Natural killer cell (primary cell): Measurements from ENCODE around the gene TWIST2. TPM values are rescaled to one million over a fixed set of nuclear protein-coding genes. Genes with fewer than 3 reads are reported as not detected.

ENCODE experiments used
- ATAC-seq, 3 donors: fragments of 150-1000 bp in 2 of 3; fragments of 200-7000 bp in 1 of 3; cut with Tn5 transposase; 1 replicate in 1 of 3; 2 replicates in 2 of 3; pipeline ENCODE4 v1.10.0; 2021; ENCODE audit warnings: mild to moderate bottlenecking in 2 of 3, moderate library complexity in 2 of 3
- DNase-seq, 2 donors: peaks; one replicate each; pipeline versions ENCODE4 v3.0.0 to v3.0.0-alpha.2; 2013 to 2021; ENCODE audit warnings: mixed read lengths in 1 of 2
- H3K27ac ChIP-seq: one replicate; pipeline ENCODE4 v1.5.1; 2013; ENCODE audit warnings: mild to moderate bottlenecking, low read length
- H3K27me3 ChIP-seq: one replicate; pipeline ENCODE4 v1.6.1; 2013; ENCODE audit warnings: low read length; ENCODE audit not compliant: control insufficient read depth, insufficient read depth
- H3K36me3 ChIP-seq: one replicate; pipeline ENCODE4 v1.6.1; 2013; ENCODE audit warnings: low read length; ENCODE audit not compliant: control insufficient read depth, insufficient read depth
- H3K4me1 ChIP-seq: one replicate; pipeline ENCODE4 v1.6.1; 2013; ENCODE audit warnings: low read length; ENCODE audit not compliant: control insufficient read depth, insufficient read depth
- H3K4me3 ChIP-seq: one replicate; pipeline ENCODE4 v1.5.1; 2013; ENCODE audit warnings: low read length
- H3K9me3 ChIP-seq: one replicate; pipeline ENCODE4 v1.6.1; 2013; ENCODE audit warnings: low read length; ENCODE audit not compliant: control insufficient read depth, insufficient read depth
- H3K27ac Mint-ChIP-seq, 2 donors: one replicate each; pipeline ENCODE4 v1.8.0; 2022; ENCODE audit warnings: mild to moderate bottlenecking in 2 of 2, mixed read lengths in 2 of 2, moderate library complexity in 1 of 2
- H3K27me3 Mint-ChIP-seq, 2 donors: one replicate each; pipeline ENCODE4 v1.8.0; 2022; ENCODE audit warnings: low read depth in 2 of 2, mixed read lengths in 2 of 2
- H3K36me3 Mint-ChIP-seq: one replicate; pipeline ENCODE4 v1.8.0; 2022; ENCODE audit warnings: mixed read lengths
- H3K4me1 Mint-ChIP-seq, 2 donors: one replicate each; pipeline ENCODE4 v1.8.0; 2022; ENCODE audit warnings: mixed read lengths in 2 of 2
- H3K4me3 Mint-ChIP-seq: one replicate; pipeline ENCODE4 v1.8.0; 2022; ENCODE audit warnings: mild to moderate bottlenecking, moderate library complexity, mixed read lengths
- H3K9me3 Mint-ChIP-seq, 2 donors: one replicate each; pipeline ENCODE4 v1.8.0; 2022; ENCODE audit warnings: mixed read lengths in 2 of 2
- CTCF ChIP-seq: fragments of 200-600 bp; IDR thresholded peaks from one replicate; pipeline ENCODE4 v1.8.0; 2022; ENCODE audit warnings: antibody characterized with exemption
- WGBS: methylation state at CpG from one replicate; pipeline ENCODE4 v1.1.7; 2013; ENCODE audit warnings: missing lambda C conversion rate; ENCODE audit not compliant: insufficient coverage; 5-methylcytosine and 5-hydroxymethylcytosine counted together
- intact Hi-C: fragments of 100-400 bp; cut with micrococcal nuclease; formaldehyde crosslinking; loops from one replicate; pipeline ENCODE4 v1.14.2; 2022
- total RNA-seq, 4 donors: library from RNA; stranded (reverse); fragments of 120-200 nt in 1 of 4; gene quantifications; one replicate each; pipeline versions ENCODE4 v1.2.3 to v1.2.4, GENCODE V29; 2013 to 2022

The TWIST2 gene
- total RNA-seq, 3 donors from 2014 or later (not counting 1 experiment from before 2014, with no cell fraction given) = not detected

GRCh38 chr2:238846378-238846627, 1.6 kb upstream of the TWIST2 start:
- Histone ChIP-seq H3K36me3 (no peaks in the 10 kb centered on the region), H3K4me3 (no peak overlapping the region), H3K27me3 (peaks cover 13% of the 10 kb centered on the region), H3K27ac (no peak overlapping the region), H3K9me3 (no peaks in the 10 kb centered on the region), H3K4me1 (peaks cover 2% of the 10 kb centered on the region)
- no peak for DNase-seq
- TF ChIP-seq CTCF = no peak
- Mint-ChIP-seq H3K36me3 (no peaks in the 10 kb centered on the region), H3K27me3 (peaks cover 26 to 36% of the 10 kb centered on the region in 2 donors), H3K9me3 (no peaks in the 10 kb centered on the region), H3K27ac (no peak overlapping the region), H3K4me1 (no peaks in the 10 kb centered on the region), H3K4me3 (no peak overlapping the region)
- intact Hi-C loops = no loop called here
- ATAC-seq = no peak
- WGBS = 10% methylated on average over 18 of the region's 19 CpGs

GRCh38 chr2:238846628-238847418, 1.1 kb upstream of the TWIST2 start:
- H3K27ac Mint-ChIP-seq = no peak overlapping the region
- Histone ChIP-seq H3K27me3 (peaks cover 17% of the 10 kb centered on the region), H3K4me3 (no peak overlapping the region), H3K27ac (no peak overlapping the region), H3K9me3 (no peaks in the 10 kb centered on the region), H3K36me3 (no peaks in the 10 kb centered on the region), H3K4me1 (peaks cover 2% of the 10 kb centered on the region)
- DNase-seq (no peak), ATAC-seq (no peak)
- no peaks in the 10 kb centered on the region for H3K36me3 Mint-ChIP-seq
- TF ChIP-seq CTCF = no peak
- H3K4me1 Mint-ChIP-seq = no peaks in the 10 kb centered on the region
- no peaks in the 10 kb centered on the region for H3K9me3 Mint-ChIP-seq
- H3K4me3 Mint-ChIP-seq = no peak overlapping the region
- intact Hi-C loops = no loop called here
- 5% methylated on average over 80 of the region's 80 CpGs for WGBS
- H3K27me3 Mint-ChIP-seq = peaks cover 26 to 42% of the 10 kb centered on the region in 2 donors

- H3K36me3 Mint-ChIP-seq = no peaks in the 10 kb centered on the region
- H3K27ac ChIP-seq = no peak overlapping the region
These were observed 475 bp upstream of the TWIST2 start for GRCh38 chr2:238847419-238847801.

More at GRCh38 chr2:238847419-238847801, 475 bp upstream of the TWIST2 start:
- no peak for TF ChIP-seq CTCF
- no peak overlapping the region for H3K4me3 ChIP-seq
- Mint-ChIP-seq H3K4me3 (no peak overlapping the region), H3K9me3 (no peaks in the 10 kb centered on the region), H3K4me1 (no peaks in the 10 kb centered on the region), H3K27ac (no peak overlapping the region), H3K27me3 (peaks cover 26 to 48% of the 10 kb centered on the region in 2 donors)
- peaks cover 17% of the 10 kb centered on the region for H3K27me3 ChIP-seq
- ATAC-seq = no peak
- H3K9me3 ChIP-seq = no peaks in the 10 kb centered on the region
- H3K36me3 ChIP-seq = no peaks in the 10 kb centered on the region
- H3K4me1 ChIP-seq = peaks cover 2% of the 10 kb centered on the region
- DNase-seq = no peak
- intact Hi-C loops = no loop called here
- 9% methylated on average over 30 of the region's 30 CpGs for WGBS
